ENCODE results near the gene ST7. TPM values are rescaled to one million over a fixed set of nuclear protein-coding genes. Genes with fewer than 3 reads are reported as not detected.

ST7 gene
- total and polyA plus RNA-seq, 7 donors: 6.0 to 12.5 (median 7.3) TPM

DNA sequence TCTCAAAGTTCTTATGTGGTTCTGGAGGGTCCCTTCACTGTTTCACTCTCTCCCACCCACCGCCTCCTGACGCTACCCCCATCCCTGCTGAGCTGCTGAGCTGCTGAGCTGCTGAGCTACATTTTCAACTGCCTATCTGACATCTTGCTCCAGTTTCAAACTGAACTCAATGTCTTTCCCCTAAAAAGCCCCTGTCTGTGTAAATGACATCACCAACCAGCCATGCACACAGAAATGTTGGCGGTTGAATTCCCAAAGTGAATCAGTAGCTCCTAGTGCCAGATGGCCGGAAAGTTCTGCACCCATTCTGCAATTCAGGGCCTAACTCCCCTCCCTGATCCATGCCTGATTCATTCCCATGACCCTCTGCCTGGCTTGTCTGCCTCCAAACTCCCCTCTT is 298.4 kb downstream of the ST7 start:
- TF ChIP-seq, protein P1, sequence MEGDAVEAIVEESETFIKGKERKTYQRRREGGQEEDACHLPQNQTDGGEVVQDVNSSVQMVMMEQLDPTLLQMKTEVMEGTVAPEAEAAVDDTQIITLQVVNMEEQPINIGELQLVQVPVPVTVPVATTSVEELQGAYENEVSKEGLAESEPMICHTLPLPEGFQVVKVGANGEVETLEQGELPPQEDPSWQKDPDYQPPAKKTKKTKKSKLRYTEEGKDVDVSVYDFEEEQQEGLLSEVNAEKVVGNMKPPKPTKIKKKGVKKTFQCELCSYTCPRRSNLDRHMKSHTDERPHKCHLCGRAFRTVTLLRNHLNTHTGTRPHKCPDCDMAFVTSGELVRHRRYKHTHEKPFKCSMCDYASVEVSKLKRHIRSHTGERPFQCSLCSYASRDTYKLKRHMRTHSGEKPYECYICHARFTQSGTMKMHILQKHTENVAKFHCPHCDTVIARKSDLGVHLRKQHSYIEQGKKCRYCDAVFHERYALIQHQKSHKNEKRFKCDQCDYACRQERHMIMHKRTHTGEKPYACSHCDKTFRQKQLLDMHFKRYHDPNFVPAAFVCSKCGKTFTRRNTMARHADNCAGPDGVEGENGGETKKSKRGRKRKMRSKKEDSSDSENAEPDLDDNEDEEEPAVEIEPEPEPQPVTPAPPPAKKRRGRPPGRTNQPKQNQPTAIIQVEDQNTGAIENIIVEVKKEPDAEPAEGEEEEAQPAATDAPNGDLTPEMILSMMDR (IDR thresholded peaks at IDR 0.05): no peak
- ATAC-seq: no peak
- no peaks in the 10 kb centered on the region for H3K36me3 ChIP-seq (ENCODE audit: insufficient read depth in 1 of 2, low read depth in 1 of 2)
- H3K9me3 ChIP-seq: no peaks in the 10 kb centered on the region
- no peak overlapping the region for H3K4me3 ChIP-seq
- H3K4me1 ChIP-seq: no peaks in the 10 kb centered on the region
- WGBS, 3 donors: 67 to 81% (median 71%) methylated on average over 4 of the region's 4 CpGs
- H3K27ac ChIP-seq: no peak overlapping the region
- H3K27me3 ChIP-seq (ENCODE audit: insufficient read depth in 3 of 3, low read length in 2 of 3): no peaks in the 10 kb centered on the region
- intact Hi-C loops (cut with DNase I): no loop called here
- no peak for DNase-seq

DNA sequence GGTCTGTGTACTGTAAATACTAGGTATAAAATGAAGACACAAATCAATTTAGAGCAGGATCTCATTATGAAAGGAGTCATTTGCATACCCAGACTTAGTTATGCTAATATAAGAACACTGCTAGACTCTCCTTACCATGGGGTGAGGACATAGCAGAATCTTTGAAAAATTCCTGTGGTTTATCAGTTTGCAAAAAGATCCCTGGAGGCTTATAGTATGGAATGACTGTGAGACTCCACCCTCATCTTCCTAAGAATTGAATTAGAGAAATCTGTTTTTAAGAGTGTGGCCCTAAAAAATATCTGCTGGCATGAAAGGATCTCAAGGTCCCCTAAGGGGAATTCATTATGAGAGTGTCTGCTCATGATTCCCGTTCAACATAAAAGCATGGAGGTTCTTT is 306.3 kb downstream of the ST7 start:
- no peak for ATAC-seq

DNA sequence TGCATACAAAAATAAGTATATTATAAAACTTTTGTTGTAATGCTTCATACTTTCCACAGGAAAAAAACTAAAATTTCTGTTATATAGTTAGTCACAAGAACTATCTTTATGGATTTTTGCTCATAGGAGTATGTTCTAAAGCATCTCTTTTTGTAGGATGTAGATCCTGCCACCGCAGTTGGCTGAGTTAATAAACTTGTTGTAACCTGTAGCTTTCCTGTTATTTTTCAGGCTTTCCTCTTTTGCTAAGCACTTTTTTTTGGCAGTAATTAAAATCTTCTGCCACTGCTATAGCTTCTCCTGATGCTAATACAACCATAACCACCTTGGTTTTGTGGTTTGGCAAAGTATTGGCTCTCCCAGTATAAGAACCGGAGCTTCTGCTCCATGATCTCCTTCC is 309.2 kb downstream of the ST7 start:
- 94 to 97% (median 95%) methylated on average over 2 of the region's 2 CpGs for WGBS, 3 donors

More for the DNA sequence above, 306.3 kb downstream of the ST7 start:
- no peak for DNase-seq
- H3K27ac ChIP-seq: no peak overlapping the region
- peaks cover 0 to 3% (median 0%) of the 10 kb centered on the region in 3 donors for H3K27me3 ChIP-seq (ENCODE audit: insufficient read depth in 3 of 3, low read length in 2 of 3)
- intact Hi-C loops (cut with DNase I): no loop called here
- H3K36me3 ChIP-seq (ENCODE audit: insufficient read depth in 1 of 2, low read depth in 1 of 2): no peaks in the 10 kb centered on the region
- no peak overlapping the region for H3K4me3 ChIP-seq
- TF ChIP-seq, protein P1 (IDR thresholded peaks at IDR 0.05): no peak
- no peaks in the 10 kb centered on the region for H3K4me1 ChIP-seq
- 31 to 79% (median 67%) methylated on average over 1 of the region's 1 CpG for WGBS, 3 donors
- H3K9me3 ChIP-seq: no peaks in the 10 kb centered on the region

DNA sequence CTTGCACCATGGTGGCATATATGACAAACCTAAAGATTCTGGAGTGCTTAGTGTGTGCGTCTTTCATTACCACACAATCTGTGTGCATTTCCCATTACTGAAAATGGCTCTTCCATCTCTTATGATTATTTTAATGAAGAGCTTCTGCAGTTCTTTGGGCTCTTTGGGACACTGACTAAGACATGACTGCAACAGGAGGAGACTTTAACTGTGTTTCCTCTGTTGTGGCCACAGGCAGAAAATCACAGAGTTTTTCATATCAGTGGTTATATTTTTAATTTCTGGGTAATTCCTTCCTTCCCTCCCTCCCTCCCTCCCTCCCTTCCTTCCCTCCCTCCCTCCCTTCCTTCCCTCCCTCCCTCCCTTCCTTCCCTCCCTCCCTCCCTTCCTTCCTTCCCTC is 311.4 kb downstream of the ST7 start:
- Histone ChIP-seq H3K27me3 (ENCODE audit: insufficient read depth in 3 of 3, low read length in 2 of 3) (no peaks in the 10 kb centered on the region), H3K27ac (no peak overlapping the region), H3K9me3 (no peaks in the 10 kb centered on the region), H3K36me3 (ENCODE audit: insufficient read depth in 1 of 2, low read depth in 1 of 2) (no peaks in the 10 kb centered on the region), H3K4me1 (no peaks in the 10 kb centered on the region), H3K4me3 (no peak overlapping the region)
- intact Hi-C loops (cut with DNase I): no loop called here
- ATAC-seq (no peak), DNase-seq (no peak)
- TF ChIP-seq, protein P1 (IDR thresholded peaks at IDR 0.05): no peak
- 48 to 98% (median 95%) methylated on average over 1 of the region's 1 CpG for whole genome bisulfite sequencing, 3 donors

More for the DNA sequence above, 309.2 kb downstream of the ST7 start:
- H3K4me3 ChIP-seq: no peak overlapping the region
- no peaks in the 10 kb centered on the region for H3K36me3 ChIP-seq (ENCODE audit: insufficient read depth in 1 of 2, low read depth in 1 of 2)
- TF ChIP-seq, protein P1 (IDR thresholded peaks at IDR 0.05): no peak
- no peaks in the 10 kb centered on the region for H3K4me1 ChIP-seq
- intact Hi-C loops (cut with DNase I): no loop called here
- no peak overlapping the region for H3K27ac ChIP-seq
- no peak for ATAC-seq
- DNase-seq: no peak
- H3K27me3 ChIP-seq (ENCODE audit: insufficient read depth in 3 of 3, low read length in 2 of 3): no peaks in the 10 kb centered on the region
- H3K9me3 ChIP-seq: no peaks in the 10 kb centered on the region

DNA sequence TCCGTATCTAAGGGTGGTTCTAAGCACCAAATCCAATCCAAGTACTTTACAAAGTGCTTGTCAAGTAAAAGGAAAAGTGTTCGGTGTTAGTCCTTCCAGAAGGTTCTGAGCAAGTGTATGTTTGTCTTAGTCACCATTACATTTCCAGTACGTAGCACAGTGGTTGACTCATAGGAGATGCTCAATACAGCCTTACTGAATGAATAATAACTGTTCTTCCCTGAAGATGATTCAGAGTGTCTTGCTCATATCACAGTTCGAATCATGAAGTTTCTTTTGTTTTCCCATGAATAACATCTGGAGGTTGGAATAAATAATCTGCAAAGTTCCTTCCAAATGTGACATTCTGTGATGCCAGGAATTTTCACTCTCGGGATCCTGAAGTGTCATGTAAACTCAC is 316.1 kb downstream of the ST7 start:
- H3K4me3 ChIP-seq: no peak overlapping the region
- 46 to 66% (median 49%) methylated on average over 5 of the region's 5 CpGs for WGBS, 3 donors
- H3K4me1 ChIP-seq: no peaks in the 10 kb centered on the region
- intact Hi-C loops (cut with DNase I): no loop called here
- H3K9me3 ChIP-seq: no peaks in the 10 kb centered on the region
- DNase-seq (no peak), ATAC-seq (peak in 2 of 4 donors; percentile 36 to 65)
- no peak overlapping the region for H3K27ac ChIP-seq
- H3K36me3 ChIP-seq (ENCODE audit: insufficient read depth in 1 of 2, low read depth in 1 of 2): no peaks in the 10 kb centered on the region
- peaks cover 0 to 1% (median 0%) of the 10 kb centered on the region in 3 donors for H3K27me3 ChIP-seq (ENCODE audit: insufficient read depth in 3 of 3, low read length in 2 of 3)
- TF ChIP-seq, protein P1 (IDR thresholded peaks at IDR 0.05): no peak
